ENCODE measurements around the gene HIPK1.

HIPK1 gene

DNA sequence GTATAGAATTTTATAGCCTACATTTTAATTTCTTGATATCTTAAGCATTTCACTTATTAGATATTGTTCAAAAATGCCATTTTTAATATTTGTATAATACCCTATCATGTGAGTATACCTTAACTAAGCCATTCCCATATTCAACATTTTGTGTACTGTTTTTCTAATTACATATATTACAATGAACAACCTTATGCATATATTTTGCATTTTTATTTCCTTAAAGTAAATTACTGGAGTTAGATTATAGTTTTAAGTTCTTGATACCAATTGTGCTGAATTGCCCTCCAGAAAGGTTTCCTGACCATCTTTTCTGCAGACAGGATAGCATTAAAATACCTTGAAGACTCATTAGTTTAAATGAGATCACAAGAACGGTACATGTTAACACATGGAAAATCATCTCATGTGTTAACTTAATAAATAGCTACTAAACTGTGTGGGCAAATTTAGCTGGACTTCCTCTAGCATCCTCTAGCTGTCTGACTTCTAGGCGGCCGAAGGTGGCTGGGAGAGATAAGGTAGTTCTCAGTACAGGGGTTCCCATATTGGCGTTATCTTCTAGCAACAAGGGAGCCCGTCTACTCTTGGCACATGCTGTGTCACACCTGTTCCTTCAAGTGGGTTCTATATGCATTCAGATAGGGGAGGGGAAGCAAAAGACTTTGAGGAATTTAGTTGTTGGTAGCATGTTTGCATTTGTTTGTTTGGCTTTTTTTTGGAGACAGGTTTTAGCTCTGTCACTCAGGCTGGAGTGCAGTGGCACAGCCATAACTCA lies 15.0 kb upstream of the HIPK1 start:
- no peak for DNase-seq

DNA sequence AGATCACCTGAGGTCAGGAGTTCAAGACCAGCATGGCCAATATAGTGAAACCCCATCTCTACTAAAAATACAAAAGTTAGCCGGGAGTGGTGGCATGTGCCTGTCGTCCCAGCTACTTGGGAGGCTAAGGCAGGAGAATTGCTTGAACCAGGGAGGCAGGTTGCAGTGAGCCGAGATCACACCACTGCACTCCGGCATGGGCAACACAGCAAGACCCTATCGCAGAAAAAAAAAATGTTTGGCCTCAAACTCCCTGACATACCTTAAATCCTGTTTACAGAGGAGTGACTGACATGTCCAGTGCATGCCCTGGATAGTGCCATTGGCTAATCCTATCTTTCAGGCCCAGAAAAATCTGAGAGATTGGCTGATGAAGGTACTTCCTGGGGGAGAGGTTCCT lies 12.2 kb upstream of the HIPK1 start:
- DNase-seq, result no peak

DNA sequence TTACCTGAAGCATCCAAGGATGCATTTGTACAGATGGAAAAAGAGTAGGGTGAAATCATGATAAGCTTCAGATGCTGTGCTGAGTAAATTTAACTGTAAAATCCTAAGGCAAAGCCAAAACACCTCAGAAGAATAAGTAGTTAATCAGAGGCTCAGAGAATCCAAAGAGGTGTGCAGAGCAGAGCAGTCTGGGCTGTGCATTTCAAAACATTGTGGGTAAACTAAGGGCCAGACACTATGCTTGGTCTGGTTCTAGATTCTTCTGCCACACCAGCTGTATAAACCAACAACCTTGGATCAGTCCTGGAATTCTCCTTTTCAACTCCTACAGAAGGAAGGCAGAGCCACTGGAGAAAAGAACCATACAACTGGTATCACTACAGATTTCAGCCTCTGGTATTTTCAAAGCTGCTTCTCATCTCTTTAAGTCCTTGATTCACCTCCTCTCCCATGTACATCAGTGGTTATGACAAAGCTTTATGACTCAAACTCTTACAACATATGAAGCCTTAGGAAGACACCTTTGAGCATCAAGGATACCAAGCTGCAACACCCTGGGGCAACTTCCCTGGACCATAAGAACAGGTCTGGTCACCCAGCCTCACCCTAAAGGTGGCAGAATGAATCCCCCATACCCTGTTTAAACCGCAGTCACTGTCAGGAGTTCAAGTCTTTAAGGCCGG lies 11.6 kb upstream of the HIPK1 start:
- DNase-seq, result no peak

DNA sequence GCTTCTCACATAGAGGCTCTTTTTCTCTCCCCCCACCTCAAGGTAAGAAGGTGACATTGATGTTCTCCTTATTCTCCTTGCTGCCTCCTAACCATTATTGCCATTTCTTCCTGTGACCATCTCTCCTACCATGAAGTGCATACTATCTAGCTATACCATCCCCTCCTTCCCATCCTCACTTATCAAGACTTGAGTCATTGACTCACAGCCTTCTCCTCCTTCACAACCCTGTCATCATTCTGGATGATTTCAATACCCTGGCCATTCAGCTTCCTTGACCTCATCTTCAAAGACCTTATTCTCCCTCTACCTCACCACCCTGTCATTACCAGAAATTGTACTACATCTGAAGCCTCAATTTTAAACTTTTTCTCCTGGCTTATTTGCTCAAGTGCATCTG lies 10.9 kb upstream of the HIPK1 start:
- no peak for DNase-seq

DNA sequence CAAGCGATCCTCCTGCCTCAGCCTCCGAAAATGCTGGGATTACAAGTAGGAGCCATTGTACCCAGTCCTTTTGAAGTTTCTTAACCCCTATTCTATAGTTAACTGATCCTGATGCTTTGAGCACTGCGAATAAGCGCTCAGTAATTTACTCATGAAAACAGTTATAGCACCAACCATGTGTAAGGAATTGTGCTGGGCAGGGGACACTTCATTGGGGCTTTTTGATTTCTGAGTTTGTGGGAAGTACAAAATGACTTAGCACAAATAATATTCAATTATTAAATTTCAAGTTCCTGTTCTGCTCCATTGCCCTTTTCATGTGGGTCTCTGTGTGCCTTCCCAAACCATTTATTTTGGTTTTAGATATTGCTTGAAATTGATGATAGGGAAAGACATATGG lies 6.2 kb upstream of the HIPK1 start:
- DNase-seq, result no peak

DNA sequence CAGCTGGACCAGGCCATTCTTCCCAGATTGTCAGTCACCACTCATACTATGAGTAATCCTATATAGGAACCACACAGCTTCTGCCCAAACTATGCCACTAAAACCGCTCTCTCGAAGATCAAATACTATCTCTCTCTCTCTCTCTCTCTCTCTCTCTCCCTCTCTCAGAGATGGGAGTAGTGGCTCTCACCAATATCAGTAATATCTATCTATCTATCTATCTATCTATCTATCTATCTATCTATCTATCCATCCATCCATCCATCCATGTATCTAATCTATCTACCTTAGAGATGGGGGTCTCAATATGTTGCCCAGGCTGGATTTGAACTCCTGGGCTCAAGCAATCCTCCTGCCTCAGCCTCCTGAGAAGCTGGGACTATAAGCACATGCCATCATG lies 4.7 kb upstream of the HIPK1 start:
- DNase-seq, result no peak

DNA sequence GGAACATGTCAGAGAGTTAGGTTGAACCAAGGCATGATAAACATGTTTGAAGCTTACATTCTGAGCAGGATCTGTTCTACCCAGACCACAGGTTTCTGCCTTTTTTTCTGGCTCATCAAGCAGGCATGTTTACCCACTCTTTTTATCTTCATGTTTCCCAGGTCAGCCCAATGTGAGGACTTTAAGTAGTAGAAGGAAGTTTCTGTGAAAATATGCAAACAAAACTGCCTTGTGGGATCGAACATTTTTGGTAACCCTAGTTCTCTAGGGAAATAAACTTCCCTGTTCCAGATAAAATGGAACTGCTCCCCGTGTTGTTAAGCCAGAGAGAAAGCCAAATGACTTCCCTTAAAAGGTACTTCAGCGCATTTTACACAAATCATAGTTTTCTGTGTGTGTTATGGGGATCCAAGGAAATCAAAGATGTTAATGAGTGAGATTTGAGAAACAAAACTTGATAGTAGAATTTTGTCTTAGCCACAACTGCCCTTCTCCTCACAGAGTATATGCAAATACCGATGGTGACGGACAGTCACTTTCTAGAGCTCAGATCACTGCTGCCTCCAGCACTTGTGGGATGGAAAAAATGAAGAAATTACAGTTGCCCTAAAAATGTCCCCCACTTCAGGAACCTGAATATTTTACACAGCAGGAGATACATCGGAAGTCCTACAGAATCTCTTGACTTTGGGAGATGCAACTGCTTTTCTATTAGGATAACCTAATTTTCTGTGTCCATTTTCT lies 765 bp upstream of the HIPK1 start:
- peak in 1 of 6 experiments; percentile 13 for DNase-seq

DNA sequence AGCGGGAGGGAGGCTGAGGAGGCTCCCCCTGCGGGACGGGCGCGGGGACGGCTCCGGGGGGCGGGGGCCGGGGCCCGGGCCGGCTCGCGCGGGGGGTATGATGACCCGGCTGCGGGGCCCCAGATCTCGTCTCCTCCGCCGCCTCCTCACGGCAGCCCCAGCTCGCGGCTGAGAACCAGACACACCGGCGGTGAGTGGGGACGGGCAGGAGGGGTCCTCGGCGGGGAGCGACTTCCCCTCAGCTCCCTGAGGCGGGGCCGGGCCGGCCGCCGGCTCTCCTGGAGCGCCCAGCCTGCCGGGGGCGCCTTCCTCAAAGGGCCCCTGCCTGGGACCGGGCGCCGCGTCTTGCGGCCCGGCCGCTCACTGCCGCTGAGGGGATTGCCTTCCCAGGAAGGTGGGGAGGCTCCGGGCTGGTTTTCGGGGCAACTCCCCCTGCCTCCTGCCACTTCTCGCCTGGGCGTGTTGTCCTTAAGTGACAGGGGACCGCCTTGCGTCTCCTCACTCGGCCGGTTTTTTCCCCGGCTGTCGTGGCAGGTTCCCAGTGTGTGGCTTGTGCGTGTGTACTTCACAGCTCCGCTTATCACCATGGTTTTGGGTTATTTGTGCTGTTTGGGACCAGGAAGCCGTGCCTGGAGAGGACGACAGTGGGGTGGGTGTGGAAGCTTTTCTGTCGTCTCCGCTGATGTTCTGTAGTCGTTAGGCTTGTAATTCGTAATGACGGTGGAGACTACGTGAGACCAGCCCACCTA lies 800 bp downstream of the HIPK1 start:
- peak; percentile 74 to 86 (median 80) for DNase-seq

DNA sequence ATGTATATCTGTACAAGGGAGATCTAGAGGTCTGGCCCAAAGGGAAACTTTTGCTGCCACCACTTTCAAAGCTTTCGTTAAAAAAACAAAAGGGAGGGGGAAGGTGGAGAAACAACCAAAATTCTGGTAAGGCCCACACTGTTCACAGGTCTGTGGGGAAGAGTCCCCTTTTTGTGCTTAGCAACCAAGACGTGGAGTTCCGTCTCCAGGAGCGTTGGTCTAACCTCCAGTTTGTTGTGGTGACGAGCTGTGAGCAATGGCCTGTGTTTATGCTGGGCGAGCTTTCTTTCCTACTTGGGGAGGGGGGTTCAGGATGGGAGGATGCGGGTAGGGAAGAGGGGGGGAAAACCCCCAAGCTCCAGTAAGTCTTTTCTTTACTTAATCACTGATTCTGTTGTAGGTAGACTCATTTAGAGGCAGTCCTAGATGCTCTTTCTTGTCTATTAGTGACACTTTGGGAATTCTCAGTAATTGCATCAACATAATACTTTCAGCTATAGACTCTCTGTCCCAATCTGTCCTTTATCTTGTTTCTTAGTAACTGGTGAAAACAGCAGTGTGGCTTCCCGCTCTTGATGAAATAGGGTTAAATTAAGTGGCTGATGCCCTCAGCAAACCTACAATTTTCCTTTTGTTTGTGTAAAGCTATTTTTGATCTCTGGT lies 1.5 kb downstream of the HIPK1 start:
- peak; percentile 69 to 82 (median 79) for DNase-seq

DNA sequence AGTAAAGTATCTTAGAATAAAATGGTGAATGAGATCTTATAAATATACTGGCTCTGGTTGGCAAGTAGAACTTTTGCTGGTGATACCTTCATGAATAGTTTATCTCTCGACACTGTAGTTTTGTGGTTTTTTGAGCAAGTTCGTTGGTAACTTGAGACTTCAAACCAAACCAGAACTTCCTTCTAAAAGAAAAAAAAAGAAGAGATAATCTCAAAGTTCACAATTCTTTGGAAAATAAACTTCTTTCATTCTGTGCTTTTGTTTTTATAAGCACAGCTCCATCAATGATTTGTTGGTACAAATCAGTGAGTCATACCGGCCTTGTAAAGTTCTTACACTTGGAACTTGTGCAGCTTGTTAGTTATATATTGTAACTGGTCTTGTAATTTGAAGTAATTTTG lies 2.3 kb downstream of the HIPK1 start:
- peak in 3 of 6 experiments; percentile 71 to 75 (median 74) for DNase-seq

DNA sequence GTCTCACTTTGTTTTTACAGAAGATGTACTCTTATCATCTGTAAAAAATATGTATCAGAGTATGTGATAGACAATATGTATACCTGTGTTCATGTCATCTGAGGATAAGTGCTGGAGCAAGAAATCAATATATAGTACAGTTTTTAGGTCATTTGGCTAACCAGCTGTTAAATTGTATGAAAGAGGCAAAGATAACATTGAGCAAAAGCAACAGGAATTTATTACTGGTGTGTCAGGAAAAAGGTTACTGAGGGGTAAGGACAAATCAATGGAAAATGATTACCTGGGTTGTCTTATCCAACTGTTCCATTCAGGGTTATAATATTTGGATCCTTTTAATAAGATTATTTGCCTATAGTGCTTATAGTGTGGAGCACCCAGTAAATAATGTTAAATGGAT lies 4.9 kb downstream of the HIPK1 start:
- DNase-seq, result no peak

DNA sequence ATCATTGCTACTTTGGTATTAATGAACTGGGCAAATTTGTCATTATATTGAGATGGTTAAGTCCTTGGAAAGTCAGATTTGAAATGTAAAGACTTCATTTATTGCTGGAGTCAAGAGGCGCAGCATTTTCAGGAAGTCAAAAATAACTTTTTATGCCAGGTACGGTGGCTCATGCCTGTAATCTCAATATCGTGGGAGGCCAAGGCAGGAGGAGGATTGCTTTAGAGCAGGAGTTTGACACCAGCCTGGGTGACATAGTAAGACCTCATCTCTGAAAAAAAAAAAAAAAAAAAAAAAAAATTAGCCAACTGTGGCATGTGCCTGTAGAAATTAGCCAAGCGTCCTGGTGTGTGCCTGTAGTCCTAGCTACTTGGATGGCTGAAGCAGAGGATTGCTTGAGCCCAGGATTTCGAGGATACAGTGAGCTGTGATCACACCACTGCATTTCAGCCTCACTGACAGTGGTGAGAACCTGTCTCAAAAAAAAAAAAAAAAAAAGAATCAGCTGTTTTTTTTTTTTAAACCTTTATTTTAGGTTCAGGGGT lies 5.5 kb downstream of the HIPK1 start:
- no peak for DNase-seq

DNA sequence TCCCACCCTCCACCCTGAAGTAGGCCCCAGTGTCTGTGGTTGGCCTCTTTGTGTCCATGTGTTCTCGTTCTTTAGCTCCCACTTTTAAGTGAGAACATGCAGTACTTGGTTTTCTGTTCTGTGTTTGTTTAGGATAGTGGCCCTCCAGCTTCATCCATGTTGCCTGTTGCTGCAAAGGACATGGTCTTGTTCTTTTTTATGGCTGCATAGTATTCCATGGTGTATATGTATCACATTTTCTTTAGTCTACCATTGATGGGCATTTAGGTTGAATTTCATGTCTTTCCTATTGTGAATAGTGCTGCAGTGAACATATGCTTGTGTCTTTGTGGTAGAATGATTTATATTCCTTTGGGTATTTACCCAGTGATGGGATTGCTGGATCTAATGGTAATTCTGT lies 6.1 kb downstream of the HIPK1 start:
- no peak for DNase-seq

DNA sequence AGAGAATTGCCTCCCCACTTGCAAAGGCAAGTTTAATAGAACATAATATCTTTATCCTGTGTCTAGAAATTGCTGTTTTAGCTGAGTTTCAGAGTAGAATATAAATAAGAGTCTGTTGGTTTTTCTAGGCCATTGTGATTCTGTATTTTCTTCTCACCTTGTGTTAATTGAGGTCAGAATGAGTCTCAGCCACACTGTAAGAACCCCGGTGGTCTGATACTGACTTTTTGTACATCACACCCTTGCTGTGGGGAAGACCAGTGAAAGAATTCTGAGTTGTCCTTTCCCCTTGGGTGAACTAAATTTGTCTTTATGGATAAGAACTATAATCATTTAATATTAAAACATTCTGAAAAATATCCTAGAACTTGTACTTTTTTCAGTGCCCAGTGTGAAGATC lies 6.8 kb downstream of the HIPK1 start:
- DNase-seq, result no peak

DNA sequence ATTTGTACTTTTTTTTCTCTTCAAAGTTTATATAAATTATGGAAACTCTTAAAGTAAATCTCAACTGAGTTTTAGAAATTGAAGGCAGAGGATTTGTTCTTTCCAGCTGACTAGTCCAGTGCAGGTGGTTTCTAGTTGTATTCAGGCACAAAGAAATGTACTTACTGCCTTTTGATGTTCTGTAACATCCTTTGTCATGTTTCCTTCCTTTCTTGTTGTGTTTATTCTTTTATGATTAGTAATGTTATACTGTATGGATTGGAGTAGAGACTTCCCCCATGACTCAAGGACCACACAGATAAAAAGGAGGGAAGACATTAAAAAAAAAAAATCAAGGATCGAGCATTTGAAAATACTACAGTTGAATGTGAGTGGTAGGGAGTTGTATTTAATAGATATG lies 8.0 kb downstream of the HIPK1 start:
- peak in 1 of 6 experiments; percentile 8 for DNase-seq

DNA sequence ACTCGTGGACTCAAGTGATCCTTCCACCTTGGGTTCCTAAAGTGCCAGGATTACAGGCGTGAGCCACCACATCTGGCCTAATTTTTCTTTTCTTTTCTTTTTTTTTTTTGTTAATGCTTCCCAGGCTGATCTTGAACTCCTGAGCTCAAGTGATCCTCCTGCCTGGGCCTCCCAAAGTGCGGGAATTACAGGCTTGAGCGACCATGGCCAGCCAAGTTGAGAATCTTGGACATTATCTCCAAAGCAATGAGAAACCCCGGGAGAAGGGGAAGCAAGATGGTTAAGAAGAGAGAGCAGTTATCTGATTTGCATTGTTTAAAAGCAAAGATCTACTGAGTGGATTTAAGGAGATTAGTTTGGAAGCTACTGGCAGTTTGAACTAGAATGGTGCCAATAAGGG lies 9.1 kb downstream of the HIPK1 start:
- DNase-seq, result no peak

DNA sequence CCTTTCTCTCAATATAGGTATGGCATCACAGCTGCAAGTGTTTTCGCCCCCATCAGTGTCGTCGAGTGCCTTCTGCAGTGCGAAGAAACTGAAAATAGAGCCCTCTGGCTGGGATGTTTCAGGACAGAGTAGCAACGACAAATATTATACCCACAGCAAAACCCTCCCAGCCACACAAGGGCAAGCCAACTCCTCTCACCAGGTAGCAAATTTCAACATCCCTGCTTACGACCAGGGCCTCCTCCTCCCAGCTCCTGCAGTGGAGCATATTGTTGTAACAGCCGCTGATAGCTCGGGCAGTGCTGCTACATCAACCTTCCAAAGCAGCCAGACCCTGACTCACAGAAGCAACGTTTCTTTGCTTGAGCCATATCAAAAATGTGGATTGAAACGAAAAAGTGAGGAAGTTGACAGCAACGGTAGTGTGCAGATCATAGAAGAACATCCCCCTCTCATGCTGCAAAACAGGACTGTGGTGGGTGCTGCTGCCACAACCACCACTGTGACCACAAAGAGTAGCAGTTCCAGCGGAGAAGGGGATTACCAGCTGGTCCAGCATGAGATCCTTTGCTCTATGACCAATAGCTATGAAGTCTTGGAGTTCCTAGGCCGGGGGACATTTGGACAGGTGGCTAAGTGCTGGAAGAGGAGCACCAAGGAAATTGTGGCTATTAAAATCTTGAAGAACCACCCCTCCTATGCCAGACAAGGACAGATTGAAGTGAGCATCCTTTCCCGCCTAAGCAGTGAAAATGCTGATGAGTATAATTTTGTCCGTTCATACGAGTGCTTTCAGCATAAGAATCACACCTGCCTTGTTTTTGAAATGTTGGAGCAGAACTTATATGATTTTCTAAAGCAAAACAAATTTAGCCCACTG lies 11.5 kb downstream of the HIPK1 start:
- peak in 3 of 6 experiments; percentile 21 to 44 (median 22) for DNase-seq

DNA sequence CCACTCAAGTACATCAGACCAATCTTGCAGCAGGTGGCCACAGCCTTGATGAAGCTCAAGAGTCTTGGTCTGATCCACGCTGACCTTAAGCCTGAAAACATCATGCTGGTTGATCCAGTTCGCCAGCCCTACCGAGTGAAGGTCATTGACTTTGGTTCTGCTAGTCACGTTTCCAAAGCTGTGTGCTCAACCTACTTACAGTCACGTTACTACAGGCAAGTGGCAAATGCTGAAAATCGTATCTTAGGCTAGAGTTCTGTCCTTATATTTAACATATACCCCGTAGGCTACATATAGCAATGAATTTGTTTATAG lies 12.1 kb downstream of the HIPK1 start:
- no peak for DNase-seq

DNA sequence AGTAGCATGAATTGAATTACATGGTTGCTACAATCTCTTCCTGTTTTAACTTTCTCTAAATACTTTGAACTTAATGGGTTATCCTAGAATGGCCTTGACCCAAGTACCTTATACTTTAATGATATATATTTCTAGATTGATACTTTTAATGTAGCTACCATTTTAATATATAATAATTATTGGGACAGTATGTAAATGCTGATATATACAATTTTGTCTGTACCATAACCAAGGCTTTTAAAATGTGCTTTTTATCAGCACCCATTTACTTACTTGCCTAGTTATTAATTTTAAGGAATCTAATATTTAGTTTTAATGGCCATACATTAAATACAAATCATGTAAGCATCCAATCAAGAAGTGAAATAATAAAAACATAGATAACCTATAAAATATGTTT lies 13.4 kb downstream of the HIPK1 start:
- no peak for DNase-seq

DNA sequence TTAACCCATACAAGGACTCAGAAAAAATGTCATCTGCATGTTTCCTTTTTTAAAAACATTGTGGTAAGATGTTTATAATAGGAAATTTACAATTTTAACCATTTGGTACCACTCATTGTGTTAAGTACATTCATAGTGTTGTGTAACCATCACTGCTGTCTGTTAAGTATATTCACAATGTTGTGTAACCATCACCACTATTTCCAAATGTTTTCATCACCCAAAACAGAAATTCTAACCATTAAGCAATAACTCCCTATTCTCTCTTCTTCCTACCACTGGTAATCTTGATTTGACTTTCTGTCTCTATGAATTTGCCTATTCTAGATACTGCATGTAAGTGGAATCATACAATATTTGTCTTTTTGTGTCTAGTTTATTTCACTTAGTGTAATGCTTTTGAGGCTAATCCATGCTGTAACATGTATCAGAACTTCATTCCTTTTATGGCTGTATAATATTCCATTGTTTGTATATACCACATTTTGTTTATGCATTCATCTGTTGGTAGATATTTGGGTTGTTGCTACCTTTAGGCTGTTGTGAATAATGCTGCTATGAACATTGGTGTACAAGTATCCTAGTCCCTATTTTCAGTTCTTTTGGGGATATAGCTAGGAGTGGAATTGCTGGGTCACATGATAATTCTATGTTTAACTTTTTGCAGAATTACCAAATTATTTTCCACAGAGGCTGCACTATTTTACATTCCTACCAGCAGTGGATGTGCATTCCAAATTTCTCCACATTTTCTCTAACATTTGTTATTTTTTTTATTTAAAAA lies 14.1 kb downstream of the HIPK1 start:
- DNase-seq, result no peak

DNA sequence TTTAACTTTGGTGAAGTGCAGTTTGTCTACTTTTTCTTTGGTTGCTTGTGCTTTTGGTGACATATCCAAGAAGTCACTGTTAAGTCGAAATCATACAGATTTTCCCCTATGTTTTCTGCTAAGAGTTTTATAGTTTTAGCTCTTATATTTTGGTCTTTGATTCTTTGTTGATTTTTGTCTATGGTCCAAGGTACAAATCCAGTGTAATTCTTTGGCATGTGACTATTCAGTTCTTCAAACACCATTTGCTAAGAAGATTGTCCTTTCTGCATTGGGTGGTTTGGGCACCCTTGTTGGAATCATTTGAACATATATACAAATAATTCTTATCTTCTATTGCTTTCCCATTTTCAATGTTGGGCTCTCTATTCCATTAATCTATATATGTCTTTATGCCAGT lies 16.2 kb downstream of the HIPK1 start:
- no peak for DNase-seq

All from stimulated activated naive CD4-positive, alpha-beta T cell (primary cell).